Measurements from ENCODE around the gene MMP24OS.
"Not testable (repeated sequence)": the region's sequence is repeated elsewhere in the genome, so short reads cannot be mapped to it uniquely, and the experiment has no call there.

MMP24OS gene

GRCh38 chr20:35275741-35276251, 2.1 kb downstream of the MMP24OS start:
- no peak for DNase-seq (ENCODE audit: low read depth in 3 of 3)

- DNase-seq (ENCODE audit: low read depth in 3 of 3) = no peak
Observed at GRCh38 chr20:35274172-35275092, 3.5 kb downstream of the MMP24OS start.

- DNase-seq (ENCODE audit: low read depth in 3 of 3) = no peak
Observed at GRCh38 chr20:35273449-35274171, 4.3 kb downstream of the MMP24OS start.

- no peak for DNase-seq (ENCODE audit: low read depth in 3 of 3)
Observed at GRCh38 chr20:35271904-35272303, 6.0 kb downstream of the MMP24OS start.

GRCh38 chr20:35271073-35271882, 6.6 kb downstream of the MMP24OS start:
- no peak for DNase-seq (ENCODE audit: low read depth in 3 of 3)

GRCh38 chr20:35270021-35270902, 7.7 kb downstream of the MMP24OS start:
- no peak for DNase-seq (ENCODE audit: low read depth in 3 of 3)

- peak in 1 of 3 donors; percentile 32 for DNase-seq (ENCODE audit: low read depth in 3 of 3)
Observed at GRCh38 chr20:35269055-35269781, 8.7 kb downstream of the MMP24OS start.

- no peak for DNase-seq (ENCODE audit: low read depth in 3 of 3)
Observed at GRCh38 chr20:35267092-35267491, 10.8 kb downstream of the MMP24OS start.

- no peak for DNase-seq (ENCODE audit: low read depth in 3 of 3)
Observed at GRCh38 chr20:35264755-35265154, 13.2 kb downstream of the MMP24OS start.

GRCh38 chr20:35263532-35264341, 14.2 kb downstream of the MMP24OS start:
- DNase-seq (ENCODE audit: low read depth in 3 of 3) = no peak

GRCh38 chr20:35262731-35263531, 15.0 kb downstream of the MMP24OS start:
- DNase-seq (ENCODE audit: low read depth in 3 of 3) = not testable (repeated sequence)

GRCh38 chr20:35262321-35262720, 15.6 kb downstream of the MMP24OS start:
- not testable (repeated sequence) for DNase-seq (ENCODE audit: low read depth in 3 of 3)

GRCh38 chr20:35260426-35260825, 17.5 kb downstream of the MMP24OS start:
- no peak for DNase-seq (ENCODE audit: low read depth in 3 of 3)

- no peak for DNase-seq (ENCODE audit: low read depth in 3 of 3)
Observed at GRCh38 chr20:35257175-35257909, 20.6 kb downstream of the MMP24OS start.

GRCh38 chr20:35254448-35254999, 23.4 kb downstream of the MMP24OS start:
- DNase-seq (ENCODE audit: low read depth in 3 of 3) = no peak

GRCh38 chr20:35253010-35253409, 24.9 kb downstream of the MMP24OS start:
- no peak for DNase-seq (ENCODE audit: low read depth in 3 of 3)

- DNase-seq (ENCODE audit: low read depth in 3 of 3) = not testable (repeated sequence)
Observed at GRCh38 chr20:35252598-35252997, 25.3 kb downstream of the MMP24OS start.
